Activated CD4-positive, alpha-beta T cell treated with anti-CD3 and anti-CD28 coated beads for 36 hours (primary cell): ENCODE results near the gene PRKD2. TPM values are rescaled to one million over a fixed set of nuclear protein-coding genes. Genes with fewer than 3 reads are reported as not detected.
A peak's percentile ranks its signal among the peaks of the same experiment; 100 is the strongest.

Source experiments
- ATAC-seq: fragments of 200-7000 bp; cut with Tn5 transposase; one replicate; pipeline ENCODE4 v1.10.0; 2021; ENCODE audit warnings: mild to moderate bottlenecking, moderate library complexity
- CTCF ChIA-PET: fragments of 350-600 bp; sonication (Branson Sonifier 250); formaldehyde crosslinking; loops from one replicate; lab custom pipeline; 2021; ENCODE audit warnings: antibody characterized with exemption; lab: Charles Lee
- POLR2A ChIA-PET: fragments of 350-600 bp; sonication (Branson Sonifier 250); formaldehyde crosslinking; loops from one replicate; lab custom pipeline; 2021; ENCODE audit warnings: antibody characterized with exemption, inconsistent platforms; lab: Charles Lee
- DNase-seq: peaks from one replicate; pipeline ENCODE4 v3.0.0-alpha.2; 2020
- H3K27ac Mint-ChIP-seq: one replicate; pipeline ENCODE4 v1.8.0; 2021; ENCODE audit warnings: mixed read lengths
- H3K27me3 Mint-ChIP-seq: one replicate; pipeline ENCODE4 v1.8.0; 2021; ENCODE audit warnings: mixed read lengths
- H3K36me3 Mint-ChIP-seq: one replicate; pipeline ENCODE4 v1.8.0; 2021; ENCODE audit warnings: low read depth, mixed read lengths
- H3K4me1 Mint-ChIP-seq: one replicate; pipeline ENCODE4 v1.8.0; 2021; ENCODE audit warnings: mixed read lengths
- H3K4me3 Mint-ChIP-seq: one replicate; pipeline ENCODE4 v1.8.0; 2021; ENCODE audit warnings: mild to moderate bottlenecking, moderate library complexity, mixed read lengths
- H3K9me3 Mint-ChIP-seq: one replicate; pipeline ENCODE4 v1.8.0; 2021; ENCODE audit warnings: low read depth, mixed read lengths
- intact Hi-C, 2 experiments: fragments of 100-400 bp; cut with DNase I in 1 of 2; cut with micrococcal nuclease in 1 of 2; formaldehyde crosslinking; loops; one replicate each; pipeline versions ENCODE4 v1.14.2 to v1.15.1; 2022 to 2024; cut with DNase I, micrococcal nuclease
- total RNA-seq, 2 experiments: library from RNA; stranded (reverse); gene quantifications; one replicate each; pipeline ENCODE4 v1.2.3, GENCODE V29; 2021

The PRKD2 gene
- total RNA-seq, 2 experiments from 2014 or later: 76.0 to 78.3 TPM

GRCh38 chr19:46687438-46688145 is 29.3 kb downstream of the PRKD2 start:
- intact Hi-C loops: no loop called here
- Mint-ChIP-seq H3K4me1 (no peaks in the 10 kb centered on the region), H3K36me3 (peaks cover 53% of the 10 kb centered on the region), H3K9me3 (no peaks in the 10 kb centered on the region), H3K27me3 (no peaks in the 10 kb centered on the region), H3K27ac (peak overlapping the region; percentile 13), H3K4me3 (no peak overlapping the region)
- ChIA-PET CTCF (interaction anchor here (0.8 to 1.8 kb wide), 4 partner anchors 9 to 66 kb away, joined by 3 to 6 read pairs (median 4); no protein-coding TSS in a partner anchor), POLR2A (interaction anchor here (0.6 kb wide), 1 partner anchor 893 kb away, joined by 3 read pairs; no protein-coding TSS in a partner anchor)
- ATAC-seq (no peak), DNase-seq (no peak)

- intact Hi-C loops: no loop called here
- Mint-ChIP-seq H3K9me3 (no peaks in the 10 kb centered on the region), H3K36me3 (peaks cover 35% of the 10 kb centered on the region), H3K4me1 (no peaks in the 10 kb centered on the region), H3K4me3 (no peak overlapping the region), H3K27me3 (no peaks in the 10 kb centered on the region), H3K27ac (no peak overlapping the region)
- CTCF ChIA-PET: interaction anchor here (0.7 to 1.1 kb wide), 2 partner anchors 43 to 155 kb away, joined by 3 to 4 read pairs; no protein-coding TSS in a partner anchor
- POLR2A ChIA-PET: no interaction called here
- no peak for DNase-seq
- ATAC-seq: no peak
Measured at GRCh38 chr19:46685189-46685588, 31.7 kb downstream of the PRKD2 start.

- Mint-ChIP-seq H3K4me1 (peaks cover 15% of the 10 kb centered on the region), H3K27me3 (no peaks in the 10 kb centered on the region), H3K9me3 (no peaks in the 10 kb centered on the region), H3K27ac (peak overlapping the region; percentile 73), H3K36me3 (peaks cover 49% of the 10 kb centered on the region), H3K4me3 (no peak overlapping the region)
- intact Hi-C loops: loop anchor here in 1 of 2 experiments (1.0 kb wide), 2 partner anchors 17 to 44 kb away; partner anchors contain the start of gene DACT3
- ChIA-PET CTCF (interaction anchor here (1.3 kb wide), 1 partner anchor 63 kb away, joined by 4 read pairs; no protein-coding TSS in a partner anchor), POLR2A (interaction anchor here (0.5 kb wide), 1 partner anchor 67 kb away, joined by 3 read pairs; no protein-coding TSS in a partner anchor)
- DNase-seq (peak; percentile 83), ATAC-seq (peak; percentile 95)
Measured at GRCh38 chr19:46678110-46678732, 38.7 kb downstream of the PRKD2 start.

GRCh38 chr19:46674416-46675178 is 42.3 kb downstream of the PRKD2 start:
- POLR2A ChIA-PET: interaction anchor here (0.6 kb wide), 1 partner anchor 489 kb away, joined by 4 read pairs; no protein-coding TSS in a partner anchor
- intact Hi-C loops: no loop called here
- DNase-seq (no peak), ATAC-seq (no peak)
- H3K9me3 Mint-ChIP-seq: no peaks in the 10 kb centered on the region
- H3K27ac Mint-ChIP-seq: no peak overlapping the region
- H3K4me1 Mint-ChIP-seq: peaks cover 15% of the 10 kb centered on the region
- H3K27me3 Mint-ChIP-seq: no peaks in the 10 kb centered on the region
- no peak overlapping the region for H3K4me3 Mint-ChIP-seq
- peaks cover 43% of the 10 kb centered on the region for H3K36me3 Mint-ChIP-seq
- CTCF ChIA-PET: interaction anchor here (1.5 kb wide), 1 partner anchor 13 kb away, joined by 5 read pairs; the partner anchor contains the start of gene DACT3

- ATAC-seq: no peak
- no peaks in the 10 kb centered on the region for H3K27me3 Mint-ChIP-seq
- intact Hi-C loops: no loop called here
- POLR2A ChIA-PET: no interaction called here
- CTCF ChIA-PET: no interaction called here
- H3K4me3 Mint-ChIP-seq: no peak overlapping the region
- no peaks in the 10 kb centered on the region for H3K9me3 Mint-ChIP-seq
- H3K27ac Mint-ChIP-seq: no peak overlapping the region
- DNase-seq: no peak
- no peaks in the 10 kb centered on the region for H3K4me1 Mint-ChIP-seq
- H3K36me3 Mint-ChIP-seq: peaks cover 19% of the 10 kb centered on the region
Measured at GRCh38 chr19:46670813-46671212, 46.1 kb downstream of the PRKD2 start.

- intact Hi-C loops: no loop called here
- DNase-seq (no peak), ATAC-seq (no peak)
- no peak overlapping the region for H3K4me3 Mint-ChIP-seq
- peaks cover 8% of the 10 kb centered on the region for H3K36me3 Mint-ChIP-seq
- no peaks in the 10 kb centered on the region for H3K4me1 Mint-ChIP-seq
- ChIA-PET POLR2A (no interaction called here), CTCF (no interaction called here)
- no peaks in the 10 kb centered on the region for H3K9me3 Mint-ChIP-seq
- H3K27ac Mint-ChIP-seq: no peak overlapping the region
- H3K27me3 Mint-ChIP-seq: no peaks in the 10 kb centered on the region
Measured at GRCh38 chr19:46668662-46669061, 48.3 kb downstream of the PRKD2 start.

GRCh38 chr19:46665072-46665471 is 51.8 kb downstream of the PRKD2 start:
- CTCF ChIA-PET: interaction anchor here (1.0 to 6.5 kb wide), 4 partner anchors 49 to 136 kb away, joined by 4 to 206 read pairs (median 4); no protein-coding TSS in a partner anchor
- ATAC-seq (no peak), DNase-seq (no peak)
- no peak overlapping the region for H3K27ac Mint-ChIP-seq
- peaks cover 14% of the 10 kb centered on the region for H3K4me1 Mint-ChIP-seq
- no peaks in the 10 kb centered on the region for H3K36me3 Mint-ChIP-seq
- H3K27me3 Mint-ChIP-seq: no peaks in the 10 kb centered on the region
- no peak overlapping the region for H3K4me3 Mint-ChIP-seq
- POLR2A ChIA-PET: no interaction called here
- no peaks in the 10 kb centered on the region for H3K9me3 Mint-ChIP-seq
- intact Hi-C loops: no loop called here

- H3K4me3 Mint-ChIP-seq: peak overlapping the region; percentile 66
- POLR2A ChIA-PET: interaction anchor here (1.0 to 1.8 kb wide), 6 partner anchors 45 to 64 kb away, joined by 3 to 14 read pairs (median 9); partner anchors contain the start of gene CALM3
- DNase-seq (peak; percentile 89), ATAC-seq (peak; percentile 55)
- peak overlapping the region; percentile 62 for H3K27ac Mint-ChIP-seq
- CTCF ChIA-PET: interaction anchor here (0.5 to 6.5 kb wide), 37 partner anchors 9 to 278 kb away, joined by 3 to 206 read pairs (median 4); partner anchors contain the start of genes CALM3 and GNG8
- peaks cover 10% of the 10 kb centered on the region for H3K27me3 Mint-ChIP-seq
- peaks cover 22% of the 10 kb centered on the region for H3K4me1 Mint-ChIP-seq
- intact Hi-C loops: loop anchor here (1.0 to 5.0 kb wide), 11 partner anchors 16 to 613 kb away; partner anchors contain the start of genes ARHGAP35 (in 1 of the 2), CALM3 (in 1 of the 2), CCDC9 (in 1 of the 2) and INAFM1 (in 1 of the 2)
- no peaks in the 10 kb centered on the region for H3K36me3 Mint-ChIP-seq
- H3K9me3 Mint-ChIP-seq: no peaks in the 10 kb centered on the region
Measured at GRCh38 chr19:46661735-46662592, 55.0 kb downstream of the PRKD2 start.

GRCh38 chr19:46661020-46661731 is 55.7 kb downstream of the PRKD2 start, which contains the start of gene DACT3:
Gene DACT3 (minus strand): TSS chr19:46661182. CDS start chr19:46661064, 118 bp downstream.
- POLR2A ChIA-PET: interaction anchor here (1.0 to 1.8 kb wide), 6 partner anchors 11 to 60 kb away, joined by 3 to 14 read pairs (median 9); partner anchors contain the start of gene CALM3
- Mint-ChIP-seq H3K27me3 (peaks cover 12% of the 10 kb centered on the region), H3K4me3 (peak within 1 kb of the TSS; percentile 66)

More at GRCh38 chr19:46661020-46661731, 55.7 kb downstream of the PRKD2 start, which contains the start of gene DACT3:
- Mint-ChIP-seq H3K27ac (peak within 1 kb of the TSS; percentile 62), H3K4me1 (peaks cover 28% of the 10 kb centered on the region), H3K9me3 (no peaks in the 10 kb centered on the region), H3K36me3 (no peaks in the 10 kb centered on the region)
- ATAC-seq (peak; percentile 87), DNase-seq (peak; percentile 100)
- CTCF ChIA-PET: interaction anchor here (0.6 to 6.5 kb wide), 25 partner anchors 8 to 183 kb away, joined by 3 to 206 read pairs (median 5); partner anchors contain the start of gene CALM3
- intact Hi-C loops: loop anchor here (1.0 to 5.0 kb wide), 9 partner anchors 17 to 614 kb away; partner anchors contain the start of genes ARHGAP35 (in 1 of the 2), CALM3 (in 1 of the 2), CCDC9 (in 1 of the 2) and INAFM1 (in 1 of the 2)
